Smooth muscle cell (in vitro differentiated cells): ENCODE results near the gene CEMIP. TPM values are rescaled to one million over a fixed set of nuclear protein-coding genes. Genes with fewer than 3 reads are reported as not detected.
A peak's percentile ranks its signal among the peaks of the same experiment; 100 is the strongest.

Experiments used
- DNase-seq: peaks from one replicate; lab custom pipeline; 2025; ENCODE audit not compliant: unreplicated experiment; lab: John Stamatoyannopoulos, UW
- H2AFZ ChIP-seq: fragments of 200-600 bp; sonication (generic); 2 replicates; pipeline ENCODE4 v1.6.0; 2016; ENCODE audit warnings: antibody characterized with exemption, low read depth, mild to moderate bottlenecking
- H3F3A ChIP-seq: fragments of 200-600 bp; sonication (generic); 2 replicates; pipeline ENCODE4 v1.6.0; 2017; ENCODE audit warnings: antibody characterized with exemption, low read depth
- H3K27ac ChIP-seq: fragments of 200-600 bp; sonication (generic); 2 replicates; pipeline ENCODE4 v1.5.1; 2016; ENCODE audit warnings: low read depth, mild to moderate bottlenecking
- H3K27me3 ChIP-seq: fragments of 200-600 bp; sonication (generic); 2 replicates; pipeline ENCODE4 v1.6.1; 2016; ENCODE audit warnings: low read depth, mild to moderate bottlenecking
- H3K36me3 ChIP-seq: fragments of 200-600 bp; sonication (generic); 2 replicates; pipeline ENCODE4 v1.5.1; 2016; ENCODE audit warnings: low read depth
- H3K4me1 ChIP-seq: fragments of 200-600 bp; sonication (generic); 2 replicates; pipeline ENCODE4 v1.5.1; 2016; ENCODE audit warnings: low read depth
- H3K4me2 ChIP-seq: fragments of 200-600 bp; sonication (generic); 2 replicates; pipeline ENCODE4 v1.6.0; 2016; ENCODE audit warnings: mild to moderate bottlenecking
- H3K4me3 ChIP-seq: fragments of 200-600 bp; sonication (generic); 2 replicates; pipeline ENCODE4 v1.5.1; 2016; ENCODE audit warnings: mild to moderate bottlenecking
- H3K79me2 ChIP-seq: fragments of 200-600 bp; sonication (generic); 2 replicates; pipeline ENCODE4 v1.6.0; 2016; ENCODE audit warnings: low read depth, mild to moderate bottlenecking
- H3K9ac ChIP-seq: fragments of 200-600 bp; sonication (generic); 2 replicates; pipeline ENCODE4 v1.6.0; 2016; ENCODE audit warnings: low read depth
- H3K9me3 ChIP-seq: fragments of 200-600 bp; sonication (generic); replicated peaks from 2 replicates; pipeline ENCODE4 v1.5.1; 2016; ENCODE audit warnings: low read depth
- H4K20me1 ChIP-seq: fragments of 200-600 bp; sonication (generic); 2 replicates; pipeline ENCODE4 v1.6.0; 2016; ENCODE audit warnings: low read depth
- CTCF ChIP-seq: fragments of 200-600 bp; sonication (generic); IDR thresholded peaks from 2 replicates; pipeline ENCODE4 v1.5.1; 2017; ENCODE audit warnings: borderline replicate concordance, mild to moderate bottlenecking, antibody characterized with exemption; ENCODE audit not compliant: insufficient read depth, poor library complexity, severe bottlenecking
- WGBS: methylation state at CpG from one replicate; pipeline ENCODE4 v1.1.7; 2016; ENCODE audit warnings: low lambda C conversion rate; 5-methylcytosine and 5-hydroxymethylcytosine counted together
- polyA plus RNA-seq: library from polyadenylated mRNA; unstranded; fragments of >200 nt; fragmentation: Nextera tagmentation; extraction: Ambion mirVana; gene quantifications from 2 replicates; pipeline ENCODE4 v1.2.1, GENCODE V29; 2016
- total RNA-seq: library from RNA; depleted of rRNA; stranded (reverse); fragments of >200 nt; gene quantifications from 2 replicates; pipeline ENCODE4 v1.2.3, GENCODE V29; 2014

The CEMIP gene
- total and polyA plus RNA-seq, 2 experiments from 2014 or later: 1.9 TPM

GRCh38 chr15:80988148-80988796 is 209.1 kb downstream of the CEMIP start:
- Histone ChIP-seq H3K27me3 (no peaks in the 10 kb centered on the region), H3K4me1 (peaks cover 28% of the 10 kb centered on the region), H3K36me3 (no peaks in the 10 kb centered on the region), H3K9ac (no peak overlapping the region), H3F3A (peaks cover 16% of the 10 kb centered on the region), H3K79me2 (peaks cover 57% of the 10 kb centered on the region), H3K27ac (peak overlapping the region; percentile 0), H4K20me1 (peaks cover 52% of the 10 kb centered on the region), H3K9me3 (no peaks in the 10 kb centered on the region), H2AFZ (no peak overlapping the region), H3K4me3 (peak overlapping the region; percentile 82), H3K4me2 (peak overlapping the region; percentile 95)
- no peak for TF ChIP-seq CTCF
- DNase-seq: no peak
- WGBS: 38% methylated on average over 8 of the region's 8 CpGs

GRCh38 chr15:80989081-80989517 is 209.9 kb downstream of the CEMIP start:
- TF ChIP-seq CTCF: no peak
- Histone ChIP-seq H3K9me3 (no peaks in the 10 kb centered on the region), H3K4me1 (peaks cover 28% of the 10 kb centered on the region), H3K9ac (peak overlapping the region; percentile 73), H3K4me3 (peak overlapping the region; percentile 82), H3F3A (peaks cover 16% of the 10 kb centered on the region), H3K27ac (peak overlapping the region; percentile 20), H3K4me2 (peak overlapping the region; percentile 95), H3K36me3 (no peaks in the 10 kb centered on the region), H3K27me3 (no peaks in the 10 kb centered on the region), H2AFZ (peak overlapping the region; percentile 91), H3K79me2 (peaks cover 51% of the 10 kb centered on the region), H4K20me1 (peaks cover 45% of the 10 kb centered on the region)
- no peak for DNase-seq
- 3% methylated on average over 7 of the region's 7 CpGs for WGBS

GRCh38 chr15:80989518-80990478 is 210.6 kb downstream of the CEMIP start, which contains the start of gene MESD:
MESD (minus strand) TSS chr15:80989819; CDS start chr15:80989791, 28 bp downstream.
- WGBS: 3% methylated on average over 46 of the region's 63 CpGs
- H3K9ac ChIP-seq: peak within 1 kb of the TSS; percentile 73
- H3K4me3 ChIP-seq: peak within 1 kb of the TSS; percentile 82
- H3K4me1 ChIP-seq: peaks cover 28% of the 10 kb centered on the region
- TF ChIP-seq CTCF: no peak
- peak within 1 kb of the TSS; percentile 95 for H3K4me2 ChIP-seq
- H2AFZ ChIP-seq: peak within 1 kb of the TSS; percentile 91
- no peaks in the 10 kb centered on the region for H3K9me3 ChIP-seq
- peaks cover 16% of the 10 kb centered on the region for H3F3A ChIP-seq
- peak; percentile 95 for DNase-seq
- H4K20me1 ChIP-seq: peaks cover 40% of the 10 kb centered on the region
- no peaks in the 10 kb centered on the region for H3K27me3 ChIP-seq
- no peaks in the 10 kb centered on the region for H3K36me3 ChIP-seq
- peak within 1 kb of the TSS; percentile 62 for H3K27ac ChIP-seq
- H3K79me2 ChIP-seq: peaks cover 45% of the 10 kb centered on the region
